HEK293T (cell line): ENCODE results near the gene SEMA4D.

ENCODE experiments used
- CTCF ChIA-PET: fragments of 350-600 bp; formaldehyde crosslinking; extraction: SDS; loops from one replicate; lab custom pipeline; 2021; ENCODE audit warnings: antibody characterized with exemption, inconsistent platforms; lab: Yijun Ruan, JAX
- POLR2A ChIA-PET: fragments of 350-600 bp; formaldehyde crosslinking; extraction: SDS; loops from one replicate; lab custom pipeline; 2020; ENCODE audit warnings: antibody characterized with exemption, inconsistent platforms; lab: Yijun Ruan, JAX
- DNase-seq: peaks from one replicate; pipeline ENCODE4 v3.0.0; 2012; ENCODE audit warnings: mixed read lengths; ENCODE audit errors: extremely low spot score
- ARNT ChIP-seq: fragments of 450-650 bp; IDR thresholded peaks from 2 replicates; pipeline ENCODE4 v1.6.1; 2017; ENCODE audit warnings: mild to moderate bottlenecking
- BHLHE40 ChIP-seq: fragments of 450-650 bp; IDR thresholded peaks from 2 replicates; pipeline ENCODE4 v1.6.1; 2016; ENCODE audit warnings: mild to moderate bottlenecking, moderate library complexity, borderline replicate concordance
- CTBP1 ChIP-seq: fragments of 450-650 bp; IDR thresholded peaks from 2 replicates; pipeline ENCODE4 v1.6.1; 2016; ENCODE audit warnings: borderline replicate concordance
- ELF4 ChIP-seq: fragments of 450-650 bp; IDR thresholded peaks from 2 replicates; pipeline ENCODE4 v1.6.1; 2017; ENCODE audit warnings: antibody characterized with exemption
- FOXA1 ChIP-seq: fragments of 450-650 bp; IDR thresholded peaks from 2 replicates; pipeline ENCODE4 v1.6.1; 2016; ENCODE audit warnings: mild to moderate bottlenecking
- FOXK2 ChIP-seq: fragments of 450-650 bp; IDR thresholded peaks from 2 replicates; pipeline ENCODE4 v1.6.1; 2016; ENCODE audit warnings: mild to moderate bottlenecking
- FOXM1 ChIP-seq: fragments of 450-650 bp; IDR thresholded peaks from 2 replicates; pipeline ENCODE4 v1.6.1; 2017; ENCODE audit warnings: mild to moderate bottlenecking, borderline replicate concordance
- HDGF ChIP-seq: fragments of 450-650 bp; IDR thresholded peaks from 2 replicates; pipeline ENCODE4 v1.6.1; 2017; ENCODE audit warnings: antibody characterized with exemption, borderline replicate concordance
- L3MBTL2 ChIP-seq: fragments of 450-650 bp; conservative IDR thresholded peaks from 2 replicates; pipeline ENCODE4 v1.6.1; 2016; ENCODE audit warnings: mild to moderate bottlenecking
- LEF1 ChIP-seq: fragments of 450-650 bp; IDR thresholded peaks from 2 replicates; pipeline ENCODE4 v1.6.1; 2017; ENCODE audit warnings: mild to moderate bottlenecking, borderline replicate concordance
- NFRKB ChIP-seq: fragments of 450-650 bp; IDR thresholded peaks from 2 replicates; pipeline ENCODE4 v1.6.1; 2016; ENCODE audit warnings: mild to moderate bottlenecking, moderate library complexity
- SP1 ChIP-seq: fragments of 450-650 bp; IDR thresholded peaks from 2 replicates; pipeline ENCODE4 v1.6.1; 2017
- SUZ12 ChIP-seq: fragments of 450-650 bp; IDR thresholded peaks from 2 replicates; pipeline ENCODE4 v1.6.1; 2016; ENCODE audit warnings: mild to moderate bottlenecking
- TARDBP ChIP-seq: fragments of 450-650 bp; IDR thresholded peaks from 2 replicates; pipeline ENCODE4 v1.6.1; 2016
- ZNF384 ChIP-seq: fragments of 450-650 bp; IDR thresholded peaks from 2 replicates; pipeline ENCODE4 v1.6.1; 2016
- TF ChIP-seq, protein P1 (sequence below): fragments of 450-650 bp; IDR thresholded peaks from 2 replicates; pipeline ENCODE4 v1.6.1; 2016

The SEMA4D gene

DNA sequence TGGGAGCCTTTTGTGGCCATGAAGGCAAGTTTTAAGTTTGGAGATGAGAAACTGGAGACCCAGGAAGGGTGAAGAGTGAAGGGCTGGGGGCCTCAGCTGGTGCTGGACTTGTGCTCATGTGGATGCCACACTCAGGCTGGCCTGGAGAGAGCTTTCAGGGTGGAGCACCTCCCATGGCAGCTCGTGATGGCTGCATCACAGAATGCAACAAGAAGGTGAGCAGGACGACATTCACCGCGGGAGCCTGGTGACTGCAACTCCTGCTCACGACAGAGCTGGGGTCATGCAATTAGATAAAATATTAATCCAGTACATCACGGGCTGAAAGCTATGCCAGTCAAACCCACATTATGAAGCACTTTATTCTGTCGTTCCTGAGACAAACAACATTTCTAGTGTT, 59.7 kb downstream of the SEMA4D start:
- no peak for DNase-seq
- ChIA-PET CTCF (no interaction called here), POLR2A (no interaction called here)
- TF ChIP-seq, protein P1, sequence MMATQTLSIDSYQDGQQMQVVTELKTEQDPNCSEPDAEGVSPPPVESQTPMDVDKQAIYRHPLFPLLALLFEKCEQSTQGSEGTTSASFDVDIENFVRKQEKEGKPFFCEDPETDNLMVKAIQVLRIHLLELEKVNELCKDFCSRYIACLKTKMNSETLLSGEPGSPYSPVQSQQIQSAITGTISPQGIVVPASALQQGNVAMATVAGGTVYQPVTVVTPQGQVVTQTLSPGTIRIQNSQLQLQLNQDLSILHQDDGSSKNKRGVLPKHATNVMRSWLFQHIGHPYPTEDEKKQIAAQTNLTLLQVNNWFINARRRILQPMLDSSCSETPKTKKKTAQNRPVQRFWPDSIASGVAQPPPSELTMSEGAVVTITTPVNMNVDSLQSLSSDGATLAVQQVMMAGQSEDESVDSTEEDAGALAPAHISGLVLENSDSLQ = no peak
- TF ChIP-seq LEF1 (no peak), TARDBP (no peak), FOXA1 (no peak), BHLHE40 (no peak)

DNA sequence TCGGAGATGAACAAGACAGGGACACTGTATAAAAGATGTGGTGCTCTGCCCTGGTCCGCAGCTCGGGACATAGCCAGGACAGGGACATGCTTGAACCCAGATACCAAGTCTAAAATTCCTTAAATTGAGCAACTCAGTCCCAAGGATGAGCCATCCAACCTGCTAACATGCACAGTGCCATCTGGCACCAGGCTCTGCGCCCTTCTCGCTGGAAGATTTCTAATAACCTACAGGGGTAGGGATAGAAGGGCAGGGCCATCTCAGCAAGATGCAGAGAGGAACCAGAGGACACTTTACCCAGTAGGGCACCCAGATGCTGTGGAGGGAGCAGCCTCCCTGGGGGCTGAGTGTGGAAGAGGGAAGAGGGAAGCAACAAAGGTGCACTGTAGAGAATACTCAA, 60.1 kb downstream of the SEMA4D start:
- no peak for DNase-seq
- no peak for TF ChIP-seq ARNT
- no peak for TF ChIP-seq L3MBTL2
- no peak for TF ChIP-seq FOXK2
- no peak for TF ChIP-seq LEF1
- no peak for TF ChIP-seq HDGF
- no peak for TF ChIP-seq FOXM1
- TF ChIP-seq BHLHE40 = no peak
- no peak for TF ChIP-seq FOXA1
- TF ChIP-seq ELF4 = no peak
- CTCF ChIA-PET = no interaction called here
- POLR2A ChIA-PET = no interaction called here

DNA sequence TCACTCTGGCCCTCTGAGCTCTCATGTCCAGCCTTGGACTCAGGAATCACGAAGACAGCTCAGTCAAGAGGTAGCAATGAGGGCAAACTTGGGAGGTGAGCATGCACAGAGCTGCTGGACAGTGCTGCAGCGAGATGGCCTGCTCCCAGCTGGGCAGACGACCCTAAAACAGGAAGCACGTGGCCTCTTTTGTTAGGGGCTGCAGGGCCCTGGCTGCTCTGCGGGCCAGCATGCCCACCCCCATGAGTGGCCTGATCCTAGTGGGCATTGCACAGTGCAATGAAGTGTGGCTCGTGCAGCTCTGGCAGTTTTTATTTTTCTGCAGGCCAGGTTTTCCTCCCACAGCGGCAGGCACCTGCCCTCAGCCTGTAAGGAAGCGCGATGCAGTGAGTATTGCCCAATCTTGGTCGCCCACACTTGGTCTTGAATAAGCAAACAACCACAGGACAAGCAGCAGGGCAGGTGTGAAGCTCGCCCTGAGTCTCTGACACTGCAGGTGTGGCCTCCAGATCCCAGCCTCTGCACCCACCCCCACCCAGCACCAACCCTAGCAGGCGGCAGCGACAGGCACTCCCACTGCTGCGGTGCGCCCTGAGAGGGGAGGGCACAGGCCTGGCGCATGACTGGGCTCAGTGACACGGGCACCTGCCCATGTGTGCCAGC, 60.8 kb downstream of the SEMA4D start:
- TF ChIP-seq FOXK2 = no peak
- TF ChIP-seq ZNF384 = no peak
- TF ChIP-seq L3MBTL2 = no peak
- no peak for TF ChIP-seq NFRKB
- TF ChIP-seq FOXA1 = no peak
- no peak for TF ChIP-seq BHLHE40
- TF ChIP-seq ARNT = no peak
- TF ChIP-seq ELF4 = no peak
- TF ChIP-seq LEF1 = no peak
- TF ChIP-seq CTBP1 = no peak
- TF ChIP-seq FOXM1 = no peak
- TF ChIP-seq SP1 = no peak
- no peak for TF ChIP-seq TARDBP
- no peak for TF ChIP-seq SUZ12
- TF ChIP-seq HDGF = no peak
- ChIA-PET POLR2A (no interaction called here), CTCF (no interaction called here)
- no peak for DNase-seq

DNA sequence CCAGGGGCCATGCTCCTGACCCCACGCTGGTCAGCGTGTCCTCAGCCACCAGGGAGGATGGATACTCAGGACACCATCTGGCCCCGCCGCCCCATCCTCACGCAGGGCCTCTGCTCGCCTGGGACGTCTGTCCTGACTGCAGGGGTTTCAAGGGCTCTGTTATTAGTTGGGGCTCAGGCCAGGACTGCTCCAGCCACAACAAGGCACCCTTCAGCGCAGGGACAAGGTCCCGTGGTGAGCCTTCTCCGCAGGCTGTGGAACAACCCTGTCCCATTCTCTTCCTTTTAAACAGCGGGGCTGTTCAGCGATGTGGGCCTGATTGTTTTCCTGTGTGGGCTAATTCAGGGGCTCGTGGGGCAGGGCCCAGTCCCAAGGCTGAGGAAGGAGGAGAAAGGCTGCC, 61.6 kb downstream of the SEMA4D start:
- TF ChIP-seq SP1 (no peak), FOXA1 (no peak), CTBP1 (no peak), ZNF384 (no peak), FOXM1 (no peak), FOXK2 (no peak), LEF1 (no peak), NFRKB (no peak), HDGF (no peak), ARNT (no peak), ELF4 (no peak)
- CTCF ChIA-PET = no interaction called here
- DNase-seq = no peak
- POLR2A ChIA-PET = no interaction called here

DNA sequence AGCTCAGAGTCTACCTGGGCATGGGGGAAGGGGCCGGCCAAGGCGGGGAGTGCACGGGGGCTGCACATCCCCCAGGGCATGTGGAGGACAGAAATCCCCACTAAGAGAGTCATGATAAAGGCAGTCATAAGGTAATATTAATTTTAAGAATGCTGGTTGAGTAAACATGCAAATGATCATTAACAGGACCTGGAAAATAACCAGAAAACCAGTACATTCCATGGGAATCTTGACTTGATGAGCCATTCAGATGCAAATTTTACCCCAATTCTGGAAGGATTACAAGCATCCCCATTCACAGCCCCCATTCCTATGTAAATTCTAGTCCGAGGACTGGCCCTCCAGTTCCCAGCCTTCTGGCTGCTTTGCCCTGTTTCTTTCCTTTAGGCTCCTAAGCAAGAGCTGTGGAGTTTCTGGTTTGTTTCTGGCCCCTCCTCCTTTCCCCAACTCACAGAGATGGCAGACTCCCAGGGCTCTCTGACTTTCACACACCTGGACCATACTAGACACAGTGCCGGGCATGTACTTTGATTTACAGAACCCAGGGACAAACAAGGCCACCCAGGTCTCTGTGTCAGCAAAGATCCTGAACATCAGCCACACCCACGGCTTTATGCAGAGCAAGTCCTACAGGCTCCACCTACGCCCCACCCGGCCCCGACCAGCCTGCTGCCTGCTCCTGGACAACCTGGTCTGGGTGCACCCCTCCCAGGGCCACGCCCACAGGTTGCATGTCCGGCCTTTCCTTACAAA, 62.7 kb downstream of the SEMA4D start:
- CTCF ChIA-PET = no interaction called here
- POLR2A ChIA-PET = no interaction called here
- no peak for TF ChIP-seq ZNF384
- TF ChIP-seq L3MBTL2 = no peak
- TF ChIP-seq FOXA1 = no peak
- no peak for TF ChIP-seq SUZ12
- TF ChIP-seq SP1 = no peak
- TF ChIP-seq NFRKB = no peak
- TF ChIP-seq TARDBP = no peak
- TF ChIP-seq, protein P1 = no peak
- no peak for TF ChIP-seq ARNT
- TF ChIP-seq LEF1 = no peak
- no peak for TF ChIP-seq BHLHE40
- TF ChIP-seq FOXK2 = no peak
- no peak for TF ChIP-seq ELF4
- no peak for TF ChIP-seq CTBP1
- no peak for DNase-seq

DNA sequence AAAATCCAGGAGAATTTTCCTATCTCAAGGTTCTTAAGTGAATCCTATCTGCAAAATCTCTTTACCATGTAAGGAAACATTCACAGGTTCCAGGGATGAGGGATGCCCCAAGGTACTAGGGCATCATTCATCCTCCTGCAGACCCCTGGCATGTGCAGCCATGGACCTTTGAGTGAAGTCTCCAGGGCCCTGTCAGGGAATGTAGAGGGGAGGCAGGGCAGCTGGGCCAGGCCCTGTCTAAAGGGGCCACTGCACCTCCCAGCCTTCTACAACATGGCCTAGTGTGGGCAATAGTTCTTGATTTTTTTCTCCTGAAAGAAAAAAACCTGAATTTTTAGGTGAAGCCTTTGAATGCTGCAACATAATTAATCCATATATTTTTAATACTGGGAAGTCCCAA, 63.3 kb downstream of the SEMA4D start:
- no peak for DNase-seq
- CTCF ChIA-PET = no interaction called here
- TF ChIP-seq ARNT (no peak), TARDBP (no peak), CTBP1 (no peak), ELF4 (no peak), LEF1 (no peak), L3MBTL2 (no peak), FOXK2 (no peak)
- POLR2A ChIA-PET = no interaction called here
